ENCODE measurements around the gene CIZ1.
A peak's percentile ranks its signal among the peaks of the same experiment; 100 is the strongest.
"Not testable (repeated sequence)": the region's sequence is repeated elsewhere in the genome, so short reads cannot be mapped to it uniquely, and the experiment has no call there.

CIZ1 gene

DNA sequence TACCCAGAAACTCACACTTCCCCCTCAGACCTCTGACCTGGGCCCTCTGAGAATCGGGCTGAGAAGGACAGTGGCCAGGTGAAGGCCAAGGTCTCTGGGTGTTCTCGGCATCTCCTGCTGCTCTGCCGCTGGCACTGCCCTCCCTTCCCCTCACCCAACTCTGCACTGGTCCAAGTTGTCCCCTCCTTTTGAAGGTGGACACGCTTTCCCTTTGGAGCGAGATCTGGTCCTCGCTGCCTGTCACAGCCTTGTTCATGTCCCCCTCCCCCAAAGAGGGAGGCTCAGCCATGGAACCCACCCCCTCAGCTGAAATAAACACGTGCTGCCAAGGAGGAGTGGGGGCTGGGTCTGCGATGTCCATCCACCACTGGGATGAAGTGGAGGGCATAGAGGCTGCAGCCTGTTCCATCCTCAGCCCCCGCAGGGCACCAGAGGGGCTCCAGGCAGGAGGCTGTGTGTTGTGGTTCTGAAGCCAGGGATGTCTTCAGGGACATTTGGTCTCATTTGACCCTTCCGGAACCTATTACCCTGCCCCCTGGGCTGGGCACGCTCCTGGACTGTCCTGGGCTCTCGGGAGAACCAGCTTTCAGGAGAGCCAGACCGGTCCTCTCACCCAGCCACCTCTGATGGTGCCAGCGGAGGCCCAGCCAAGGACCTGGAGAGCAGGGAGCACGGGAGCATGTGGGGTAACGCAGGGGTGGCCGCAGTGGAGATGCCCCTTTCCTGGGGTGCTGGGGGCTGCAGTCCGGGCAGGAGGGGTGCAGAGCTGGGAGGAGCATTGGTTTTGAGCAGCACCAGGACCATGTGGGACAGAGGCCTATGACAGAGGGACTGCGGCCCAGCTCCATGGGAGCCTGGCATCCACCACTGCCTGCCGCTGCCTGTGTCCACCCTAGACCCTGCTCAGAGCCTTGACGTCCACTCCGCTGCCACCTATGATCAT lies 46.9 kb downstream of the CIZ1 start:
- DNase-seq = no peak

GRCh38 chr9:128143525-128144238 lies 47.7 kb downstream of the CIZ1 start:
- no peak for DNase-seq

DNA sequence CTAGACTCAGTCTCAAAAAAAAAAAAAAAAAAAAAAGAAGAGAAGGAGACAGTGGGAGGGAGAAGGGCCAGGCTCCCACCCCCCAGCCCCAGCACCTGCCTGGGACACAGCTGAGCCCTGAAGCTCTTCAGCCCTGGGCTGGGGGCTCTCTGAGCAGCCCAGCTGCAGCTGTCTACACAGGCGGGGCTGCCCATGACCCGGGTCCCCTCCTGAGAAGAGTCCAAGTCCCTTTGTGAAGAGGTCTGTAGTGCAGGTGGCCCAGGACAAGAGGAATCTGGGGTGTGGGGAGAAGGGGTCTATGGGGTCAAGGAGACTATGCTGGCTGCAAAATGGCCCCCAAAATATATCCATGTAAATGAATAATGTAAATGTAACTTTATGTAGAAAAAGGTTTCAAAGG lies 48.8 kb downstream of the CIZ1 start:
- DNase-seq = no peak

GRCh38 chr9:128142061-128142460 lies 49.3 kb downstream of the CIZ1 start:
- DNase-seq = no peak

GRCh38 chr9:128141604-128142003 lies 49.8 kb downstream of the CIZ1 start:
- DNase-seq = no peak

- no peak for DNase-seq
Observed at GRCh38 chr9:128139621-128140020, 51.8 kb downstream of the CIZ1 start.

GRCh38 chr9:128138001-128138400 lies 53.4 kb downstream of the CIZ1 start:
- no peak for DNase-seq

GRCh38 chr9:128136816-128137793 lies 54.3 kb downstream of the CIZ1 start:
- no peak for DNase-seq

DNA sequence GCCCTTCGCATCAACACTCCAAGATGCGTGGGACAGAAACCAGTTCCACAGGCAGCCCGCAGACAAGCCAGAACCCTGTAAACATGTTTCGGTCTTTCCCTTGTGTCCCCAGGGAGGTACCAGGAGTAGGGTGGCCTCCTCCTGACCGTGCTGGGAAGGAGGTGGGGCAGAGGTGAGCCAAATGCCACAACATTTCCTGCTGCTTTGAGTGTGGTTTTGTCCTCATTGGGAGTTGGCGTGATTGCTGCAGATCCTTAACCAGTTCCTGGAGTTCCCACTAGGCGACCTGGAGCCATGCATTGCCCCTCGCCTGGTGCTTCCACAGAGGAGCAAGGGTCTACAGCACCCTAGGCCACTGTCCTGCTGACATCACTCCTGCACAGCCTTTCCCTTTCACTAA lies 55.8 kb downstream of the CIZ1 start:
- not testable (repeated sequence) for DNase-seq

DNA sequence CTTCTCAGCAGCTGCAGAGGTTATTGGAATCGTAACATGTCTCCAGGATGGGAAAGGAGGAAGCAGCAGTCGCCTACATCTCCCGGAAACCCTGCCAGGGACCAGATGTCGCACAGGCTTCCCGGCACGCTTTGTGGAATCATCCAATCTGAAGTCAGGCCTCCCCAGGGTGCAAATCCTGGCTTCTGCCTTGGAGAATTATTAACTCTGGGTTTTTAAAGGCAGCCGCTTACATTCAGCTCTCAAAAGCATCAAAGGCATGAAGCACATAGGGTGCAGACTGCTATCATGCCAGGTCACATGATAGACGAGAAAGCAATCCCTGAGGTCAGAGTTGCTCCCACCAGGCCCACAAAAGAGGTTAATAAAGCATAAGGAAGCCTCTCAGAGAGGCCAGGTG lies 59.2 kb downstream of the CIZ1 start:
- not testable (repeated sequence) for DNase-seq

- DNase-seq = not testable (repeated sequence)
Observed at GRCh38 chr9:128131346-128131745, 60.0 kb downstream of the CIZ1 start.

- not testable (repeated sequence) for DNase-seq
Observed at GRCh38 chr9:128130651-128131050, 60.7 kb downstream of the CIZ1 start.

- DNase-seq = peak; percentile 71
Observed at GRCh38 chr9:128129976-128130590, 61.3 kb downstream of the CIZ1 start.

- DNase-seq = no peak
Observed at GRCh38 chr9:128128836-128129590, 62.4 kb downstream of the CIZ1 start.

DNA sequence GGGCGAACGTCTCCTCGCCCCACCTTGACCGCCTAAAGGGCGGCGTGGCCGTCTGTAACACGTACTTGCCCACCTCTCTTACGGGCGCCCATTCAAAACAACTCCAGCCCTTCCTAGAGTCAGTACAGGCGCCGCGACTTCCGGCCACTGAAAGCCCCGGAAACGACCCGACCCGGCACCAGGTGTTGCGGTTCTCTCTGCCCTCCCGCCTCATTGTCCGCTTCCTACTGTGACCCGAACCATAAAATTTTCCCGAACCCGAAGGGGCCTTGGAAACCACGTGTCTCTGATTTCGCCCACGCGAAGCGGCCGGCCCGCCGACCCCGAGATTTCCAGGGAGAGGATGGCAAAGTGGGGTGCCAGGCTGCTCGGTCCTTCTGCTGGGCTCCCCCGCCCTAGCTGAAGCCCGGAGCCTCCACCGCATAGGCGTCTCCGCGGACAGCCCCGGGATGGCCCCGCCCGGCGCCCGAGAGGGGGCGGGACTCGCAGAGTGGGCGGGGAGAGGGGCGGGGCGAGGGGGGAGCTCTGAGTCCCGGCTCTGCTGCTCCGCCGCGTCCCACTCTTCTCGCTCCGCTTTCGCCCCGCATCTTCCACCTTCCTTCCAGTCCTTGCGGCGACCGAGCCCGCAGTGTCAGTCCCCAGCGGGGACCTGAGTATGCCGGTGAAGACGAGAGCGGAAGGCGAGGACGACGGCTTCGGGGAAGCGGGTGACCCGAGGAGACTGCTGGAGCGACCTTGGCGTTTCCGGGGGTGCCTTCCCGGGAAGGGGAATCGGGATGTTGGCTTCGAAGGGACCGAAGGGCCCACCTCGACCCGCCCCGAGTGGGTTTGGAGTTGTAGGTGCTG lies 63.2 kb downstream of the CIZ1 start:
- peak; percentile 85 for DNase-seq

DNA sequence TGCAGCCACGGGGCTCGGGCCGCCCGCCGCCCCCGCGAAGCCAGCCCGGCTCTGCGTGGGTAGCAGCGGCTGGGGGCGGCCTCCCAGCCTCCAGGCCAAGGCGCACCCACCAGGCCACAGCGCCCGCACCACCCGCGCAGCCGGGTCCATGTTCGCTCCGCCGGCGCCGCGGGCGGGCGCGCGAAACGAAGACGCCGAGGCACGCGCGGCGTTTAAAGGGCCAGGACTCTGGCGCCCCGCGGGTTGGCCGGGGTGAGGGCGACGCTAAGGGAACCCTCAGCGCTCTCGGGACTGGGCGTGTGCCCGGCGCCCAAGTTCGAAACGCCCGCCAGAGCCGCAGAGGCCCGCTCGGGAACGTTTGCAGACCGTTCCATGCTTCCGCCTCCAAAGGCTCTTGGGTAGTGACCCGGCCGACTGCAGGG lies 63.8 kb downstream of the CIZ1 start, which contains the start of gene PTGES2:
PTGES2 (minus strand) TSS at position 162 of the 422 bp plus-strand sequence; CDS start at position 150, 12 bp downstream.
- DNase-seq = peak; percentile 84

DNA sequence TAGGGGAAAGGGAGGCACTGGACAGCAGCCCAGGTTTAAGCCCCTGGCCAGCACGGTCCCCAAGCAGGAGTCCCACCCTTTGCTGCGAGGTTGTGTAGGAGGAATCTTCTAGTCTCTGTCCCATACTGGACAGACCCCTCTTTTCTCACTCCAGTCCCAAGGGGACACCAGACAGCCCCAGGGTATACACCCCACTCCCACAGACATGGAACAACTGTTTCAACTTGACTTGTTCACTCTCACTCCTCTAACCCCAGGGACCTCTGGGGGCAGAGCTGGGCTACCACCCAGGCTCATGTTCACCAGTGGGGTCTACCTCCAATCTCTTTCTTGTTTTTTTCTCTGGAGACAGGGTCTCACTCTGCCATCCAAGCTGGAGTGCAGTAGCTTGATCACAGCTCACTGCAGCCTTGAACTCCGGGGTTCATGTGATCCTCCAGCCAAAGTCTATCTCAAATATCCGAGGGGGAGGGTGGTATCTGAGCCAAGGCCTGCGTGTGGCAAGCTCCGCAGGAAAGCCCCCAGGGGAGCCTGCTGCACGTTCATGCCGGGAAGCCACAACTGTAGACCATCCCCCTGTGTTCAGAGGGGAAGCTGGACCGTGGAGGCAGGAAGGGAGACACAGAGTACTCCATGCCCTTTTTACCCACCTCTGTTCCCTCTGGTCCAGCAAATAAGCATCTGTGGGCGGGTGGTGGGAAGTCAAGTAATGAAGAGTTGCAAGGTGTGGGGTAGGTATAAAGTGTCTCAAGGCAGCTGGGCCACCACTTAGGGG lies 65.6 kb downstream of the CIZ1 start:
- DNase-seq = no peak

DNA sequence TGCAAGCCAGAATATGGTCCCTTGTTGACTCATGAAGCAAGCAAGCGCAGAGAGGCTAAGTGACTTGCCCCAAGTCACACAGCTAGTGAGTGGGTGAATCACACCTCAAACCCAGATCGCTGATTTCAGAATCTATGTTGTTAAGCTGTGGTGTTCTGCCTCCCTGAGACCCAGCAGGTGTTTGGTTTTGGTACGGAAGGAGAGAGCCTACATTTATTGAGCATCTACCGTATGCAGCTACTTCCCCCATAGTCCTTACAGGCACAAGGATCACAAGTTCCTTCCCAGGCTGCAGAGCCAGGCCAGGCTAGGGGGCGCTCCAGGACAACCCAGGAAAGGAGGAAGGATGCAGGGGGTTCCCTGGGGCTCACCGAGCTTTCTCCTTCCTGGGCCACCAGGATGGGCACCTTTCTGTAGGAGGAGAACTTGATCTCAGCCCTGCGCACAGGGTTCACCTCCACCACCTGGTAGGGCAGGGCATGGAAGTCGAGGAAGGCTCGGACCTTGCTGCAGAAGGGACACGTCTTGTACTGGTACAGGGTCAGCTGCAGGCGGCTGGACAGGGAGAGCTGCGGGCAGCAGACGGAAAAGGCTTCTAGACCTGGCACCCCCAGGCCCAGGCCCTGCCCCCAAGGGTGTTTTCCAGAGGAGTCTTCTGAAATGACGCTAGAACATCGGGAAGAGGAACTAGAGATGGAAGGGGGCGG lies 66.3 kb downstream of the CIZ1 start:
- DNase-seq = peak; percentile 64

- no peak for DNase-seq
Observed at GRCh38 chr9:128124451-128124850, 66.9 kb downstream of the CIZ1 start.
